Dermis microvascular lymphatic vessel endothelial cell (primary cell): Measurements from ENCODE around the gene SIAH3. TPM values are rescaled to one million over a fixed set of nuclear protein-coding genes. Genes with fewer than 3 reads are reported as not detected.

Source experiments
- DNase-seq, 2 donors: peaks; one replicate each; pipeline versions ENCODE4 v3.0.0 to v3.0.0-alpha.2; 2010; ENCODE audit warnings: low read depth in 2 of 2
- total RNA-seq: library from RNA; depleted of rRNA; stranded (reverse); fragments of >200 nt; gene quantifications from 2 replicates; pipeline ENCODE4 v1.2.1, GENCODE V29; 2014

Gene SIAH3
- total RNA-seq, 1 donor from 2014 or later = not detected

GRCh38 chr13:45823583-45823982, 28.0 kb downstream of the SIAH3 start:
- no peak for DNase-seq

- DNase-seq = no peak
Observed at GRCh38 chr13:45821811-45822210, 29.7 kb downstream of the SIAH3 start.

- DNase-seq = no peak
Observed at GRCh38 chr13:45820106-45820838, 31.3 kb downstream of the SIAH3 start.

GRCh38 chr13:45817833-45818232, 33.7 kb downstream of the SIAH3 start:
- peak in 1 of 2 donors; percentile 13 for DNase-seq

GRCh38 chr13:45816427-45816826, 35.1 kb downstream of the SIAH3 start:
- no peak for DNase-seq

- no peak for DNase-seq
Observed at GRCh38 chr13:45812695-45813372, 38.7 kb downstream of the SIAH3 start.

GRCh38 chr13:45811891-45812694, 39.5 kb downstream of the SIAH3 start:
- no peak for DNase-seq

- no peak for DNase-seq
Observed at GRCh38 chr13:45809801-45810394, 41.7 kb downstream of the SIAH3 start.

GRCh38 chr13:45808925-45809324, 42.6 kb downstream of the SIAH3 start:
- no peak for DNase-seq

GRCh38 chr13:45807520-45808099, 43.9 kb downstream of the SIAH3 start:
- DNase-seq = peak; percentile 23 to 69

GRCh38 chr13:45800485-45800884, 51.1 kb downstream of the SIAH3 start:
- DNase-seq = no peak

- DNase-seq = no peak
Observed at GRCh38 chr13:45799451-45799850, 52.1 kb downstream of the SIAH3 start.

GRCh38 chr13:45798851-45799250, 52.7 kb downstream of the SIAH3 start:
- DNase-seq = no peak

- DNase-seq = no peak
Observed at GRCh38 chr13:45796426-45797235, 54.9 kb downstream of the SIAH3 start.

GRCh38 chr13:45792827-45793303, 58.7 kb downstream of the SIAH3 start:
- no peak for DNase-seq

- DNase-seq = no peak
Observed at GRCh38 chr13:45788011-45788410, 63.5 kb downstream of the SIAH3 start.

- no peak for DNase-seq
Observed at GRCh38 chr13:45787346-45787745, 64.2 kb downstream of the SIAH3 start.

GRCh38 chr13:45786293-45786920, 65.1 kb downstream of the SIAH3 start:
- DNase-seq = no peak

GRCh38 chr13:45784755-45785675, 66.5 kb downstream of the SIAH3 start:
- DNase-seq = no peak
